Esophagus muscularis mucosa (tissue), 4 donors: Measurements from ENCODE around the gene TECTA. TPM values are rescaled to one million over a fixed set of nuclear protein-coding genes. Genes with fewer than 3 reads are reported as not detected.
A peak's percentile ranks its signal among the peaks of the same experiment; 100 is the strongest.

Source experiments
- DNase-seq: peaks from one replicate; pipeline ENCODE4 v3.0.0-alpha.2; 2017; ENCODE audit errors: extremely low spot score
- H3K27ac ChIP-seq, 4 donors: fragments of 200-600 bp; sonication (generic); replicated peaks in 1 of 4; 1 replicate in 3 of 4; 2 replicates in 1 of 4; pipeline ENCODE4 v1.5.1; 2016 to 2019; ENCODE audit warnings: mild to moderate bottlenecking in 1 of 4
- H3K27me3 ChIP-seq, 4 donors: fragments of 200-600 bp; sonication (generic); one replicate each; pipeline versions ENCODE4 v1.5.1 to v1.6.0; 2016 to 2019
- H3K36me3 ChIP-seq, 4 donors: fragments of 200-600 bp; sonication (generic); one replicate each; pipeline ENCODE4 v1.5.1; 2016 to 2019
- H3K4me1 ChIP-seq, 4 donors: fragments of 200-600 bp; sonication (generic); one replicate each; pipeline ENCODE4 v1.5.1; 2016 to 2019
- H3K4me3 ChIP-seq, 4 donors: fragments of 200-600 bp; sonication (generic); 1 replicate in 2 of 4; 2 replicates in 2 of 4; pipeline ENCODE4 v1.5.1; 2016 to 2019; ENCODE audit warnings: mild to moderate bottlenecking in 4 of 4, moderate library complexity in 1 of 4
- H3K9me3 ChIP-seq, 4 donors: fragments of 200-600 bp; sonication (generic); 1 replicate in 3 of 4; 2 replicates in 1 of 4; pipeline ENCODE4 v1.5.1; 2016 to 2019
- EP300 ChIP-seq: sonication (generic); formaldehyde crosslinking; IDR thresholded peaks from one replicate; pipeline ENCODE4 v1.6.1; 2017; ENCODE audit warnings: antibody characterized with exemption
- POLR2A ChIP-seq: fragments of 450-650 bp; IDR thresholded peaks from one replicate; pipeline ENCODE4 v1.6.1; 2017; ENCODE audit warnings: antibody characterized with exemption, moderate library complexity, mild to moderate bottlenecking, low read depth
- POLR2AphosphoS5 ChIP-seq, 2 donors: sonication (generic); formaldehyde crosslinking; IDR thresholded peaks; one replicate each; pipeline ENCODE4 v1.6.1; 2017; ENCODE audit warnings: antibody characterized with exemption in 2 of 2
- WGBS: methylation state at CpG from one replicate; pipeline ENCODE4 v1.1.5; 2018; 5-methylcytosine and 5-hydroxymethylcytosine counted together
- intact Hi-C: fragments of 100-400 bp; cut with DNase I; formaldehyde crosslinking; loops from one replicate; pipeline ENCODE4 v1.15.1; 2023
- total RNA-seq, 4 donors: library from RNA; depleted of rRNA; stranded (reverse); fragments of >200 nt; gene quantifications; one replicate each; pipeline versions ENCODE4 v1.1.0 to v1.2.1, GENCODE V29; 2016
- TF ChIP-seq, protein P1 (sequence below), 3 experiments: fragments of 200-600 bp in 2 of 3; fragments of 450-650 bp in 1 of 3; sonication (generic) in 2 of 3; IDR thresholded peaks; one replicate each; pipeline ENCODE4 v1.5.1; 2017 to 2019; ENCODE audit warnings: antibody characterized with exemption in 3 of 3, mild to moderate bottlenecking in 2 of 3, moderate library complexity in 1 of 3

Gene TECTA
- total RNA-seq, 4 donors from 2014 or later = 0.80 to 1.2 (median 0.90) TPM

- no peaks in the 10 kb centered on the region for H3K27me3 ChIP-seq
- intact Hi-C loops = no loop called here
Measured at GRCh38 chr11:121099364-121099763, 1.7 kb upstream of the TECTA start.

DNA sequence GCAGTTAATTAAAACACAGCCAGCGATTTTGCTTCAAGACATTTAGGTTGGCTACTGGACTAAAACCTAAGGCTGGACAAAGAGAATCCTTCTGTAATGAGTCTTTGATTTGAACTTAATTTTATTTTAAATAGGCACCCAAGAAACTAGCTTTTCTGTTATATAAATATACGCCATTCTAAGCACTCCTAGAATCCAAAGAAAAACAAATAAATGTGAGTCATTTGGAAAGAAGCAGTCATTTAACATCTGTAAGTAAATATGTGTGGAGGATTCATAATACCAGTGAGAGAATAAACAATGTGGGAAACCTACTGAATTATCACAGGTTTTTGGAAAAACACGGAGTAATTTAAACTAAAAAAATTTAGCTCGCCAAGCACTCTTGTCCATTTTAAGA is 1.2 kb upstream of the TECTA start:
- Histone ChIP-seq H3K27ac (no peak overlapping the region), H3K4me1 (peaks cover 5 to 14% (median 8%) of the 10 kb centered on the region in 4 donors), H3K36me3 (no peaks in the 10 kb centered on the region), H3K9me3 (no peaks in the 10 kb centered on the region), H3K27me3 (no peaks in the 10 kb centered on the region), H3K4me3 (no peak overlapping the region)
- no peak for DNase-seq
- 46% methylated on average over 4 of the region's 4 CpGs for WGBS
- no peak for TF ChIP-seq EP300
- no peak for TF ChIP-seq POLR2AphosphoS5 (IDR thresholded peaks at IDR 0.05)
- TF ChIP-seq, protein P1, sequence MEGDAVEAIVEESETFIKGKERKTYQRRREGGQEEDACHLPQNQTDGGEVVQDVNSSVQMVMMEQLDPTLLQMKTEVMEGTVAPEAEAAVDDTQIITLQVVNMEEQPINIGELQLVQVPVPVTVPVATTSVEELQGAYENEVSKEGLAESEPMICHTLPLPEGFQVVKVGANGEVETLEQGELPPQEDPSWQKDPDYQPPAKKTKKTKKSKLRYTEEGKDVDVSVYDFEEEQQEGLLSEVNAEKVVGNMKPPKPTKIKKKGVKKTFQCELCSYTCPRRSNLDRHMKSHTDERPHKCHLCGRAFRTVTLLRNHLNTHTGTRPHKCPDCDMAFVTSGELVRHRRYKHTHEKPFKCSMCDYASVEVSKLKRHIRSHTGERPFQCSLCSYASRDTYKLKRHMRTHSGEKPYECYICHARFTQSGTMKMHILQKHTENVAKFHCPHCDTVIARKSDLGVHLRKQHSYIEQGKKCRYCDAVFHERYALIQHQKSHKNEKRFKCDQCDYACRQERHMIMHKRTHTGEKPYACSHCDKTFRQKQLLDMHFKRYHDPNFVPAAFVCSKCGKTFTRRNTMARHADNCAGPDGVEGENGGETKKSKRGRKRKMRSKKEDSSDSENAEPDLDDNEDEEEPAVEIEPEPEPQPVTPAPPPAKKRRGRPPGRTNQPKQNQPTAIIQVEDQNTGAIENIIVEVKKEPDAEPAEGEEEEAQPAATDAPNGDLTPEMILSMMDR (IDR thresholded peaks at IDR 0.05) = no peak
- no peak for TF ChIP-seq POLR2A
- intact Hi-C loops = no loop called here

More at GRCh38 chr11:121099364-121099763, 1.7 kb upstream of the TECTA start:
- WGBS = 81% methylated on average over 4 of the region's 4 CpGs
- no peaks in the 10 kb centered on the region for H3K36me3 ChIP-seq
- no peak overlapping the region for H3K27ac ChIP-seq
- H3K9me3 ChIP-seq = no peaks in the 10 kb centered on the region
- peaks cover 2 to 8% (median 3%) of the 10 kb centered on the region in 4 donors for H3K4me1 ChIP-seq
- no peak overlapping the region for H3K4me3 ChIP-seq
- TF ChIP-seq EP300 = no peak
- TF ChIP-seq, protein P1 (IDR thresholded peaks at IDR 0.05) = no peak
- TF ChIP-seq POLR2A = no peak
- DNase-seq = no peak

- Histone ChIP-seq H3K27ac (peak overlapping the region; percentile 18 to 60 (median 26)), H3K4me3 (no peak overlapping the region), H3K9me3 (no peaks in the 10 kb centered on the region), H3K27me3 (no peaks in the 10 kb centered on the region), H3K36me3 (no peaks in the 10 kb centered on the region), H3K4me1 (peaks cover 8 to 24% (median 17%) of the 10 kb centered on the region in 4 donors)
- TF ChIP-seq POLR2A = no peak
- TF ChIP-seq POLR2AphosphoS5 (IDR thresholded peaks at IDR 0.05) = no peak
- TF ChIP-seq EP300 = no peak
- TF ChIP-seq, protein P1 (IDR thresholded peaks at IDR 0.05) = no peak
- DNase-seq = no peak
- intact Hi-C loops = no loop called here
- WGBS = 75% methylated on average over 8 of the region's 9 CpGs
Measured at GRCh38 chr11:121104312-121104762, 3.3 kb downstream of the TECTA start.

DNA sequence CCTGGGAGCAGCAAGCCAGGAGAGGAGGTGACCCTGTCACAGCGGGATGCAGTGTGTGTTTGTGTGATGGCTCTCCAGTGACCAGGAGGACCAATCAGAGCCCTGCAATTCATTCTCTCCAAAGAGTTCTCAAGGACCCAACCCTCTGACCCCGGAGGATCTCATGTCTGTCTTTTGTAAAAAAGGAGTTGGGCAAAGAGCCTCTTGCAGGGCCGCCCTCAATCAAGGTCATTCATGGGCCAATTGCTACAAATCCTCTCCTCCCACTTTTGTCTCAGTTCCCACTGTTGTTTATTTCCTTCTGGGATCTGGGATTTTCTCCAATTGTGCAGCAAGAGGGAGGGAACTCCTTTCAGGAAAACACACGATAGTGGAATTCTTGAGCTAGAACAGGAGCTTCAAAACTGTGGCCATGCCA is 4.0 kb downstream of the TECTA start:
- no peaks in the 10 kb centered on the region for H3K36me3 ChIP-seq
- WGBS = 43% methylated on average over 3 of the region's 4 CpGs
- no peak overlapping the region for H3K4me3 ChIP-seq
- H3K27ac ChIP-seq = peak overlapping the region in 2 of 4 donors; percentile 31 to 60
- TF ChIP-seq POLR2A = no peak
- TF ChIP-seq POLR2AphosphoS5 (IDR thresholded peaks at IDR 0.05) = peak in 1 of 2 donors; percentile 38
- no peak for DNase-seq
- no peaks in the 10 kb centered on the region for H3K27me3 ChIP-seq
- no peaks in the 10 kb centered on the region for H3K9me3 ChIP-seq
- intact Hi-C loops = no loop called here
- H3K4me1 ChIP-seq = peaks cover 8 to 18% (median 17%) of the 10 kb centered on the region in 4 donors

- 68% methylated on average over 6 of the region's 6 CpGs for WGBS
- intact Hi-C loops = no loop called here
Measured at GRCh38 chr11:121105481-121106195, 4.6 kb downstream of the TECTA start.

More at GRCh38 chr11:121105481-121106195, 4.6 kb downstream of the TECTA start:
- TF ChIP-seq, protein P1 (IDR thresholded peaks at IDR 0.05) = no peak
- no peak for TF ChIP-seq POLR2A
- H3K27ac ChIP-seq = peak overlapping the region in 2 of 4 donors; percentile 24 to 40
- no peak overlapping the region for H3K4me3 ChIP-seq
- no peaks in the 10 kb centered on the region for H3K36me3 ChIP-seq
- peaks cover 8 to 18% (median 17%) of the 10 kb centered on the region in 4 donors for H3K4me1 ChIP-seq
- H3K9me3 ChIP-seq = no peaks in the 10 kb centered on the region
- no peak for DNase-seq
- H3K27me3 ChIP-seq = no peaks in the 10 kb centered on the region
